HG02884 (cell line): ENCODE data around the gene TAX1BP3.

Experiments used
- ATAC-seq: cut with Tn5 transposase; IDR thresholded peaks from one replicate; pipeline ENCODE4 v1.9.1; 2021; ENCODE audit warnings: mild to moderate bottlenecking, moderate library complexity; ENCODE audit not compliant: unreplicated experiment

Gene TAX1BP3

DNA sequence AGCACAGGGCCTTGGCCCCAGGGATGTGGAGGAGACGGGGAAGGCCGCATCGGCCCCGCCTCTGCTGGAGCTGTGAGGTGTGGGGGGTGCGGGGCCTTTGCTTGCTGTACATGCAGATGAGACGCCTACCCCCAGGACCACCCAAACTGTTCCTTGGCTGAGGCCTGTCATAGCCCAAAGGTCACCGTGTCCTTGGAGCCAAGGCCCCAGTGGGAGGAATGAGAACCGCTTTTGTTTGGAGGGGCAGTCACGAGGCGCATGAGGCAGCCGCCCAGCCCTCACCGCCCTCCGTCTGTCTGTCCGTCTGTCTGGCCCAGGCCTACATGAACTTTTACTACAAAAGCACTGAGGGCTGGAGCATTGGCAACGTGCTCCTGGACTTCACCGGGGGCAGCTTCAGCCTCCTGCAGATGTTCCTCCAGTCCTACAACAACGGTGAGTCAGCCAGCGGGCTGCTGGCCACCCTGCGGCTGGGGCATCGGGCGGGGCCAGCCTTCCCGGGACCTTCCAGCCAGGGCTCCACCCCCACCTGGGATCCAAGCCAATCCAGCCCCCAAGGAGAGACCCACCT, 8.8 kb downstream of the TAX1BP3 start:
- no peak for ATAC-seq

GRCh38 chr17:3658784-3659449, 9.5 kb downstream of the TAX1BP3 start:
- no peak for ATAC-seq

- ATAC-seq, result no peak
Measured at GRCh38 chr17:3657874-3658783, 10.2 kb downstream of the TAX1BP3 start.

- ATAC-seq, result no peak
Measured at GRCh38 chr17:3657588-3657869, 10.8 kb downstream of the TAX1BP3 start.

- no peak for ATAC-seq
Measured at GRCh38 chr17:3656755-3657587, 11.4 kb downstream of the TAX1BP3 start.

DNA sequence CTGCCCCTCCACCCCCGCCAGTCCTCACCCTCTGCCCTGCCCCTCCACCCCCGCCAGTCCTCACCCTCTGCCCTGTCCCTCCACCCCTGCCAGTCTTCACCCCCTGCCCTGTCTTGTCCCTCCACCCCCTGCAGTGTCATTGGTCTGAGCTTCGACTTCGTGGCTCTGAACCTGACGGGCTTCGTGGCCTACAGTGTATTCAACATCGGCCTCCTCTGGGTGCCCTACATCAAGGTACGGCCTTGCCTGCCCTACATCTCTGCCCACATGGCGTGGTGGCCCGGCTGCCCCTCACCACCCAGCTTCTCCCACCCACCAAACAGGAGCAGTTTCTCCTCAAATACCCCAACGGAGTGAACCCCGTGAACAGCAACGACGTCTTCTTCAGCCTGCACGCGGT, 12.0 kb downstream of the TAX1BP3 start:
- no peak for ATAC-seq

- no peak for ATAC-seq
Measured at GRCh38 chr17:3655766-3656165, 12.6 kb downstream of the TAX1BP3 start.

- no peak for ATAC-seq
Measured at GRCh38 chr17:3647769-3648555, 20.4 kb downstream of the TAX1BP3 start.

DNA sequence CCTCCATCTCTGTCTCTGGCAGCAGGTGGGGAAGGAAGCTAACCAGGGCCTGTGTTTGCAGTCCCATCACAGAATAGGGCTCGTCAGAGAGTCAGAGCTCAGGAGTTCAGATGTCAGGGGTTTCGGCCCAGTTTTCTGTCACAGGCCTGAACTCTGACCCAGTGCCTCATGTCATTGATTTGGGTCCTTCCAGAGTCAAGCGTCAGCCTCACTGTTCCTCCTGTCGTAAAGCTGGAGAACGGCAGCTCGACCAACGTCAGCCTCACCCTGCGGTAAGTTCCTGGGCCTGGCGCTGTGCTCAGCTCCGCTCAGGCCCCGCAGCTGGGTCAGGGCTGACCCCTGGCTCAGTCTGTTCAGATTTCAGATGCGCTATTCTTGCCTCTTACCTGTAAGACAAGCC, 21.1 kb downstream of the TAX1BP3 start:
- ATAC-seq, result no peak

DNA sequence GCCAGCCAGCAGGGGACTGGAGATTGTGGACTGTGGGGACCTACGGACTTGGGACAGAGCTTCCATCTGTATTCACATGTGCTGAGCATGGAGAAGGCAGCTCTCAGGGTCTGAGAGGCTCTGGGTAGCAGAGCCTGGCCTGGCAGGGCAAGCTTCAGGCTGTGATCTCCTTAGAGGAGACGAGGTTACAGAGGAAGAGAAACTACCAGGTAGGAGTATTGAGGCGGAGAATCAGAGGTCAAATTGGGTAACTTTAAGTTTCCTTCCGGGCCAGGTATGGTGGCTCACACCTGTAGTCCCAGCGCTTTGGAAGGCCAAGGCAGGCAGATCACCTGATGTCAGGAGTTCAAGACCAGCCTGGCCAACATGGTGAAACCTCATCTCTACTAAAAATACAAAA, 23.1 kb downstream of the TAX1BP3 start:
- no peak for ATAC-seq

GRCh38 chr17:3643889-3644349, 24.5 kb downstream of the TAX1BP3 start:
- ATAC-seq, result no peak

DNA sequence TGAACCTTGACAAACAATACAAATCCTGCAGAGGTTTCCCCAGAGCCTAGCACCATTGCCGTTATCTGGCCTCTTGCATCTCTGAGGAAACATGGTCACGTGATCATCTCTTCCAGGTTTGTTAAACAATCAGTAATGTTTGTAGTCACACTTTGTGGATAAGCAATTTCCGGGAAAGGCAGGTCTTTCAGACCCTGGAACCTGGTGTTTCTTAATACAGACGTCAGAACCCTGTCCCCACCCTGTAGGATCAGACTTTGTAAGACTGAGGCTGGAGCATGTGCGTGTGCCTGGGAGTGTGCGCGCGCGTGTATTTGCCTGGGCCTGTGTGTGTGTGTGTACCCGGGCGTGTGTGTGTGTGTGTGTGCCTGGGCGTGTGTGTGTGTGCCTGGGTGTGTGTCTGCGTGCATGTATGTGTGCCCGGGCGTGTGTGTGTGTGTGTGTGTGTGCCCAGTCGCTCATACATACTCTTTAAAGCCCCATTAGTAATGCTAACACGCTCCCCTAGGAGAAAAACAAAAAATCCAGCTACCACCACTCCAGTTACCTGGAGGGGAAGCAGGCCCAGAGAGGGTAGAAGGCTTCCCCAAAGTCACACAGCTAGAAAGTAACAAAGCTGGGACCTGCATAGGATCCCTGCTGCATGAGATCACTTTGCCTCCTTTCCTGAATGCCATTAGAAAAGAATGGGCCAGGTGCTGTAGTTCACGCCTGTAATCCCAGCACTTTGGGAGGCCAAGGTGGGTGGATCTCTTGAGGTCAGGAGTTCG, 26.5 kb downstream of the TAX1BP3 start:
- no peak for ATAC-seq

- ATAC-seq, result no peak
Measured at GRCh38 chr17:3641014-3641413, 27.4 kb downstream of the TAX1BP3 start.

- no peak for ATAC-seq
Measured at GRCh38 chr17:3639981-3640596, 28.3 kb downstream of the TAX1BP3 start.

DNA sequence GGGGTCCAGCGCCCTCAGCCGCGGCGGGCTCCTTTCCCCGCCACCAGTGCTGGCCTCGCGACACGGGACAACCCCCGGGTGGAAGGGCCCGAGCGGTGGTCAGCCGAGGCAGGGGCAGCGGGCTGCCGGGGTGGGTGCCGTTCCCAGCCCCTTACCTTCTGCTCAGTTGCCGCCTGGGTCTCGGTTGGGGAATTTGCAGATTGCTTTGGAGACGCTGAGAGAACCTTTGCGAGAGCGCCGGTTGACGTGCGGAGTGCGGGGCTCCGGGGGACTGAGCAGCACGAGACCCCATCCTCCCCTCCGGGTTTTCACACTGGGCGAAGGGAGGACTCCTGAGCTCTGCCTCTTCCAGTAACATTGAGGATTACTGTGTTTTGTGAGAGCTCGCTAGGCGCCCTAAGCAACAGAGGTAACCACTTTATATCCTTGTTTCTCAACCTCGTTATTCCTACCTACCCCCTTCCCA, 31.4 kb downstream of the TAX1BP3 start:
- no peak for ATAC-seq

DNA sequence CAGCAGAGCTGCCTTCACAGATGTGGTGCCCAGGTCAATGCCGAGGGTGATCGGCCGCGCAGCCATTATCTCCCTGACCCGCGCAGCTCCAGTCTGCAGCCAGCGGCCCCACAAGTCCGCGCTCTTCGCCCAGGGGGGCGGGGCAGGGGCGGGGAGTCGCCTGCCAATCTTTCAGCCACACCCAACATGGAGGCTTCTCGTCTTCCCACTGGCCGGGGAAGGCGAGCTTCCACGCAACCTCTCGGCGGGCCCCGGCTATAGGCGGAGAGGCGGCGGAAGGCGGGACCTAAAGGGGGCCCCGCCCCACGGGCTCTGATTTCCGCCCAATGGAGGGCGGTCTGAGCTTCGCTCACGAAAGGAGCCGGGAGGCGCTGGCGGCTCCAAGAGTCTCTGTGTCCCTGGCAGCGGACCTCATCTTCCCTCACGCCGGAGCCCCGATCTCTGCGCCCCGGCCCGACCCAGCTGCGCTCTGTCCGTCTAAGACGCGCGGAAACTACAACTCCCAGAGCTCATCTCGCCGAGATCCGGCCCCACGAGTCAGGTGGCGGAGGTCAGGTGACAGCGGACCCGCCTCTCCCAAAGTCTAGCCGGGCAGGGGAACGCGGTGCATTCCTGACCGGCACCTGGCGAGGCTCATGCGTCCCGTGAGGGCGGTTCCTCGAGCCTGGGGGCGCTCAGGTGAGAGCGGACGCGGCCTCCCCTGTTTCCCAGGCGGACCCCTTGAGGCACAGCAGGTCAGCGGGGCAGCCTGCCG, 32.0 kb downstream of the TAX1BP3 start, which contains the start of the genes CTNS and SHPK:
Gene CTNS, plus strand, starts transcription at position 607 of the 754 bp plus-strand sequence. CDS start 3,447 bp downstream, outside the sequence.
Gene SHPK, minus strand, starts transcription at position 97 of the 754 bp plus-strand sequence. Its CDS starts 31 bp downstream, at position 66.
- peak; percentile 88 for ATAC-seq

DNA sequence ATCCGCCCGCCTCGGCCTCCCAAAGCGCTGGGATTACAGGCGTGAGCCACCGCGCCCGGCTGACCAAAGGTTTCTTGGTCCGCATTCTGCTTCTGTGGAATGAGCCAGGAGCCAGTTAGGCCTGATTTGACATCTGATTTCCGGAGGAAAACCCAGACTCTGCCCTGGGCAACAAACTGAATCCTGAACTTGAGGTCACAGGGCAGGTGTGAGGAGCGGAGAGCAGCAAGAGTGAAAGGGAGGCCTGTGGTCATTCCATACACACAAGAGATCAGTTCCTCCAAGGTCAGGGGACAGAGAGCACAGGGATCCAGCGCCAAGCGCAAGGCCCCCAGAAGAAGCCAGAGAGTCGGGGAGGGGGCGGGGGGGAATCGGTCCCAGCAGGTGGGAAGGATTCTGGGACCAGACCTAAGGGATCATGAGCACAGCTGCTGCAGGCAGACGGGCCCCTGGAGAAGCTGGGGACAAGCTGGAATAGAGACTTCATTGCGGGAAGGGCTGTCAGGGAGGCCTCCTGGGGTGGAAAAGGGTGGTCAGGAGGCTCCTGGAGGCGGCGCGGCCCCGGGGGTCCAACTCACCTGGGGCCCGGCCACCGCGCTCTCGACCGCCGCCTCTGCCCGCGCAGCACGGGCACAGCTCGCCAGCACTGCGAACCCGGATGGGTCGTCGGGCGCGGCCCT, 32.8 kb downstream of the TAX1BP3 start:
- ATAC-seq, result no peak
